GM06990 (cell line): Measurements from ENCODE around the gene AKAP13.

Source experiments
- DNase-seq: peaks from one replicate; pipeline ENCODE4 v3.0.0-alpha.2; 2011; ENCODE audit not compliant: insufficient read length; ENCODE audit errors: extremely low read depth
- H3K27me3 ChIP-seq: replicated peaks from 2 replicates; pipeline ENCODE4 v1.6.0; 2011; ENCODE audit warnings: low read length; ENCODE audit not compliant: control insufficient read depth, insufficient read depth
- H3K36me3 ChIP-seq: 2 replicates; pipeline ENCODE4 v1.5.1; 2011; ENCODE audit warnings: low read length; ENCODE audit not compliant: control insufficient read depth, insufficient read depth
- H3K4me3 ChIP-seq: replicated peaks from 2 replicates; pipeline ENCODE4 v1.5.1; 2011; ENCODE audit warnings: low read depth, mild to moderate bottlenecking, control low read depth, low read length
- TF ChIP-seq, protein P1 (sequence below): IDR thresholded peaks from 2 replicates; pipeline ENCODE4 v1.5.1; 2011; ENCODE audit warnings: low read length, control low read depth, mild to moderate bottlenecking, inconsistent platforms; ENCODE audit not compliant: insufficient read depth, poor library complexity, severe bottlenecking

Gene AKAP13

GRCh38 chr15:85789496-85789875 lies 409.1 kb downstream of the AKAP13 start:
- H3K36me3 ChIP-seq = no peaks in the 10 kb centered on the region
- no peaks in the 10 kb centered on the region for H3K27me3 ChIP-seq

GRCh38 chr15:85792102-85792731 lies 411.8 kb downstream of the AKAP13 start:
- DNase-seq = no peak
- no peak overlapping the region for H3K4me3 ChIP-seq
- TF ChIP-seq, protein P1, sequence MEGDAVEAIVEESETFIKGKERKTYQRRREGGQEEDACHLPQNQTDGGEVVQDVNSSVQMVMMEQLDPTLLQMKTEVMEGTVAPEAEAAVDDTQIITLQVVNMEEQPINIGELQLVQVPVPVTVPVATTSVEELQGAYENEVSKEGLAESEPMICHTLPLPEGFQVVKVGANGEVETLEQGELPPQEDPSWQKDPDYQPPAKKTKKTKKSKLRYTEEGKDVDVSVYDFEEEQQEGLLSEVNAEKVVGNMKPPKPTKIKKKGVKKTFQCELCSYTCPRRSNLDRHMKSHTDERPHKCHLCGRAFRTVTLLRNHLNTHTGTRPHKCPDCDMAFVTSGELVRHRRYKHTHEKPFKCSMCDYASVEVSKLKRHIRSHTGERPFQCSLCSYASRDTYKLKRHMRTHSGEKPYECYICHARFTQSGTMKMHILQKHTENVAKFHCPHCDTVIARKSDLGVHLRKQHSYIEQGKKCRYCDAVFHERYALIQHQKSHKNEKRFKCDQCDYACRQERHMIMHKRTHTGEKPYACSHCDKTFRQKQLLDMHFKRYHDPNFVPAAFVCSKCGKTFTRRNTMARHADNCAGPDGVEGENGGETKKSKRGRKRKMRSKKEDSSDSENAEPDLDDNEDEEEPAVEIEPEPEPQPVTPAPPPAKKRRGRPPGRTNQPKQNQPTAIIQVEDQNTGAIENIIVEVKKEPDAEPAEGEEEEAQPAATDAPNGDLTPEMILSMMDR = no peak
- no peaks in the 10 kb centered on the region for H3K27me3 ChIP-seq
- H3K36me3 ChIP-seq = no peaks in the 10 kb centered on the region

More at GRCh38 chr15:85789496-85789875, 409.1 kb downstream of the AKAP13 start:
- DNase-seq = no peak
- TF ChIP-seq, protein P1 = no peak
- H3K4me3 ChIP-seq = no peak overlapping the region

DNA sequence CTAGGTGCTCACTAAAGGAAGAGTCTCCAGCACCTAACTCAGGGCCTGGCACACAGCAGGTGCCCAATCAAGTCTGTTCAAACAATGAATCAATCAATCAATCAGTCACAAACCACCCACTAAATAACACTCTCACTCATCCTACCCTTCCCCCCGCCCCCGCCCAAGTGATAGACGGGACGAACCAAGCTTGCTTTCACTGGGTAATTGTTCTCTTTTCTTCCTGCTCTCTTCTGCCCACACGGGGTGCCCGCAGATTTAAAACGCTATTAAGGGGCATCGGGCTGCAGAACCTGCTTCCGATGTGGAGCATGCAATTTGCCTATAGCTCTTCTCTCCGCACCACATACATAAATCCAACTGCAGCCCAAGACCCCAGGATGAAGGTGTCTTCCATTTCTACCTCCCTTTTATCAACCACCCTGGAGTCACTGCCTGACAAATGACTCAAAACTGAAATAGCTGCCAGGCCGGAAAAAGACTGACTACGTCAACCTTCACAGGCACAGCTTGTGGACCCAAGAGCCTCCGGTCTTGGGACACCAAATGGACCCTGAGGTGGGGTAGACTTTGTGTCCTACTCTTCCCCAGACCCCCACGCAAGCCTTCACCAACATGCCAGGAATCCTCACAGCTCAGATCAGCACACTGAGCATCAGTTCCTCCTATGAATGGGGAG lies 412.6 kb downstream of the AKAP13 start:
- H3K27me3 ChIP-seq = no peaks in the 10 kb centered on the region
- no peak for DNase-seq
- no peaks in the 10 kb centered on the region for H3K36me3 ChIP-seq
- H3K4me3 ChIP-seq = peak overlapping the region; percentile 76
- TF ChIP-seq, protein P1 = no peak

DNA sequence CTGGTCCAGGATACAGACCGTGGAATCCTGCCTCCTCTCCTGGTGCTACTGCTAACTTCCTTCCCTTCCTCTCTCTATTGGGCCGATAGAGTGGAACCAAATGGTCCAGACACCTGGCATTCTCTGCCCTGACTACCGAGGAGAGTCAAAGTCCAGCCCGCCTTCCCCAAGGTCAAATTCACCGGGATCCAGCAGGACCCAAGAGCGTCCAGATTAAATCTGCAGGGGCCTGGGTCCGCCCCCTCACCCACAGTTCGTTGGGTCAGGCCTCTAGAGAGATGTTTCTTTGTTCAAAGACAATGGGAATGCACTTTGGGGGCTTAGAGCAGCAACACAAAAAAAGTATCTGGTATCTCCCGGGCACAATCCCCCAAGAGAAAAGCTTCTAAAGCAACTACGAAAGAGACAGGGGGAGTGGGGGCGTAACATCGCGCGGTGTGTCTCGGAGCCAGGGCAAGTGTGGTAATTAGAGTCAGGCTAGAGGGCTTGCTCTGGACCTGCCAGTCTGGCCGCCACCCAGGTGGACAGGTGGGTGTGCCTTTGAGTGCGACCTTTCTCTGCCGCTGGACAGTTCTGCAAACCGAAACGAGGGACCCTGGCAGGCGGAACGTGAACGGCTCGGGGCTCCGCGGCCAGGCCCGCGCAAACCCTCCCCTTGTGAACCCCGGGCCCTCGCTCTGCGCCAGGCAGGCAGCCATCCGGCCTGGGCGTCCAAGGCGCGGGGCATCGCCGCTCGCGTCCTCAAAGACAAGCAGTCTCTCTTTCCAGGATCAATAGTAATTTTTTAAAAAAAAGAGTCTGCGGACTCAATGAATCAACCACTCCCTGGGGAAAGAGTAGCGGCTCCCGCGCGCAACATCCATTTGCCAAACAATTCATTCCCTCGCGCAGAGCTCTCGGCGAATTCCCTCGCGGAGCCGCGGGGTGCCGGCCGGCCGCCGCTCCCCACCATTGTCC lies 413.5 kb downstream of the AKAP13 start:
- TF ChIP-seq, protein P1 = no peak
- peak; percentile 62 for DNase-seq
- Histone ChIP-seq H3K4me3 (peak overlapping the region; percentile 76), H3K36me3 (no peaks in the 10 kb centered on the region), H3K27me3 (no peaks in the 10 kb centered on the region)

GRCh38 chr15:85794598-85795336 lies 414.4 kb downstream of the AKAP13 start, which contains the start of gene KLHL25:
Gene KLHL25, minus strand, starts transcription at chr15:85794925. Its CDS starts 25,115 bp downstream, at chr15:85769810.
- Histone ChIP-seq H3K4me3 (peak within 1 kb of the TSS; percentile 76), H3K36me3 (no peaks in the 10 kb centered on the region), H3K27me3 (no peaks in the 10 kb centered on the region)
- TF ChIP-seq, protein P1 = no peak
- DNase-seq = peak; percentile 90
